Naive thymus-derived CD4-positive, alpha-beta T cell (primary cell): Measurements from ENCODE around the gene AOAH. TPM values are rescaled to one million over a fixed set of nuclear protein-coding genes. Genes with fewer than 3 reads are reported as not detected.

Experiments used
- ATAC-seq: fragments of 150-1000 bp; cut with Tn5 transposase; 2 replicates; pipeline ENCODE4 v1.10.0; 2021; ENCODE audit warnings: mild to moderate bottlenecking, moderate library complexity
- CTCF ChIA-PET: fragments of 350-600 bp; sonication (Branson Sonifier 250); formaldehyde crosslinking; loops from one replicate; lab custom pipeline; 2021; ENCODE audit warnings: antibody characterized with exemption; lab: Charles Lee
- POLR2A ChIA-PET: fragments of 350-600 bp; sonication (Branson Sonifier 250); formaldehyde crosslinking; loops from one replicate; lab custom pipeline; 2021; ENCODE audit warnings: antibody characterized with exemption, inconsistent platforms; lab: Charles Lee
- DNase-seq, 9 donors: peaks; one replicate each; pipeline versions ENCODE4 v3.0.0 to v3.0.0-alpha.2; 2020 to 2022; ENCODE audit warnings: mixed read lengths in 1 of 9
- H3K27ac ChIP-seq: one replicate; pipeline ENCODE4 v1.7.0; 2013; ENCODE audit warnings: mild to moderate bottlenecking, low read depth, low read length, moderate library complexity
- H3K27me3 ChIP-seq, 2 donors: one replicate each; pipeline ENCODE4 v1.7.0; 2013; ENCODE audit warnings: low read length in 2 of 2, mild to moderate bottlenecking in 2 of 2, moderate library complexity in 2 of 2; ENCODE audit not compliant: control insufficient read depth in 2 of 2, insufficient read depth in 2 of 2
- H3K36me3 ChIP-seq, 3 experiments: 1 replicate in 2 of 3; 2 replicates in 1 of 3; pipeline ENCODE4 v1.7.0; 2013; ENCODE audit warnings: low read length in 3 of 3, mild to moderate bottlenecking in 3 of 3, moderate library complexity in 1 of 3; ENCODE audit not compliant: insufficient read depth in 3 of 3, control insufficient read depth in 2 of 3
- H3K4me1 ChIP-seq, 2 donors: one replicate each; pipeline ENCODE4 v1.7.0; 2013; ENCODE audit warnings: low read length in 2 of 2, mild to moderate bottlenecking in 2 of 2, moderate library complexity in 1 of 2; ENCODE audit not compliant: control insufficient read depth in 2 of 2, insufficient read depth in 2 of 2
- H3K4me3 ChIP-seq: 2 replicates; pipeline ENCODE4 v1.7.0; 2013; ENCODE audit warnings: mild to moderate bottlenecking, low read length
- H3K9me3 ChIP-seq, 3 experiments: 1 replicate in 2 of 3; 2 replicates in 1 of 3; pipeline ENCODE4 v1.7.0; 2013; ENCODE audit warnings: low read length in 3 of 3; ENCODE audit not compliant: control insufficient read depth in 2 of 3
- H3K27ac Mint-ChIP-seq, 9 donors: one replicate each; pipeline ENCODE4 v1.8.0; 2020 to 2022; ENCODE audit warnings: mixed read lengths in 9 of 9, mild to moderate bottlenecking in 8 of 9, moderate library complexity in 5 of 9, inconsistent platforms in 2 of 9
- H3K27me3 Mint-ChIP-seq, 5 donors: one replicate each; pipeline ENCODE4 v1.8.0; 2021 to 2022; ENCODE audit warnings: mixed read lengths in 5 of 5, mild to moderate bottlenecking in 1 of 5
- H3K36me3 Mint-ChIP-seq, 5 donors: one replicate each; pipeline ENCODE4 v1.8.0; 2020 to 2022; ENCODE audit warnings: mixed read lengths in 5 of 5, mild to moderate bottlenecking in 3 of 5, inconsistent platforms in 1 of 5
- H3K4me1 Mint-ChIP-seq, 7 donors: one replicate each; pipeline ENCODE4 v1.8.0; 2020 to 2022; ENCODE audit warnings: mixed read lengths in 7 of 7, mild to moderate bottlenecking in 3 of 7, inconsistent platforms in 1 of 7
- H3K4me3 Mint-ChIP-seq, 10 donors: one replicate each; pipeline ENCODE4 v1.8.0; 2020 to 2022; ENCODE audit warnings: mild to moderate bottlenecking in 10 of 10, mixed read lengths in 10 of 10, moderate library complexity in 6 of 10, inconsistent platforms in 2 of 10
- H3K9me3 Mint-ChIP-seq, 11 donors: one replicate each; pipeline ENCODE4 v1.8.0; 2020 to 2022; ENCODE audit warnings: mixed read lengths in 11 of 11, mild to moderate bottlenecking in 4 of 11, inconsistent platforms in 1 of 11, moderate library complexity in 1 of 11
- intact Hi-C, 2 donors: fragments of 100-400 bp; cut with micrococcal nuclease; formaldehyde crosslinking; loops; one replicate each; pipeline ENCODE4 v1.15.1; 2023
- polyA plus RNA-seq, 2 donors: library from polyadenylated mRNA; unstranded; fragments of 300-500 nt; fragmentation: Illumina TruSeq; gene quantifications; one replicate each; pipeline ENCODE4 v1.2.3, GENCODE V29; 2021
- total RNA-seq, 6 experiments: library from RNA in 5 of 6; stranded (reverse) in 5 of 6; gene quantifications; 1 replicate in 5 of 6; 2 replicates in 1 of 6; pipeline ENCODE4 v1.2.3 and lab custom pipeline; 2021 to 2026

Gene AOAH
- total and polyA plus RNA-seq, 7 experiments from 2014 or later = 6.3 to 127 (median 15.5) TPM

- intact Hi-C loops = no loop called here
- no peaks in the 10 kb centered on the region for H3K36me3 ChIP-seq
- peak; percentile 54 for ATAC-seq
- CTCF ChIA-PET = no interaction called here
- Mint-ChIP-seq H3K4me3 (peak overlapping the region in 1 of 10 donors; percentile 4), H3K36me3 (peaks cover 0 to 41% (median 19%) of the 10 kb centered on the region in 5 donors), H3K27me3 (no peaks in the 10 kb centered on the region), H3K9me3 (peaks cover 0 to 3% (median 0%) of the 10 kb centered on the region in 11 donors), H3K4me1 (peaks cover 25 to 58% (median 42%) of the 10 kb centered on the region in 7 donors), H3K27ac (peak overlapping the region in 3 of 9 donors; percentile 12 to 71 (median 21))
- H3K27me3 ChIP-seq = no peaks in the 10 kb centered on the region
- no peaks in the 10 kb centered on the region for H3K9me3 ChIP-seq
- no peak for DNase-seq
- no peak overlapping the region for H3K4me3 ChIP-seq
- peaks cover 0 to 20% of the 10 kb centered on the region in 2 donors for H3K4me1 ChIP-seq
- POLR2A ChIA-PET = interaction anchor here (0.7 to 1.6 kb wide), 3 partner anchors 10 to 39 kb away, joined by 3 to 6 read pairs (median 4); no protein-coding TSS in a partner anchor
- no peak overlapping the region for H3K27ac ChIP-seq
Observed at GRCh38 chr7:36600869-36601530, 123.3 kb downstream of the AOAH start.

GRCh38 chr7:36600314-36600682 is 124.0 kb downstream of the AOAH start:
- POLR2A ChIA-PET = interaction anchor here (0.7 kb wide), 1 partner anchor 38 kb away, joined by 3 read pairs; no protein-coding TSS in a partner anchor
- Mint-ChIP-seq H3K27me3 (no peaks in the 10 kb centered on the region), H3K36me3 (peaks cover 0 to 41% (median 19%) of the 10 kb centered on the region in 5 donors), H3K4me1 (peaks cover 18 to 53% (median 35%) of the 10 kb centered on the region in 7 donors), H3K9me3 (peaks cover 0 to 3% (median 0%) of the 10 kb centered on the region in 11 donors), H3K27ac (peak overlapping the region in 1 of 9 donors; percentile 21), H3K4me3 (no peak overlapping the region)
- Histone ChIP-seq H3K9me3 (no peaks in the 10 kb centered on the region), H3K36me3 (no peaks in the 10 kb centered on the region), H3K27ac (no peak overlapping the region), H3K27me3 (no peaks in the 10 kb centered on the region), H3K4me1 (peaks cover 0 to 13% of the 10 kb centered on the region in 2 donors), H3K4me3 (no peak overlapping the region)
- CTCF ChIA-PET = no interaction called here
- no peak for DNase-seq
- intact Hi-C loops = no loop called here
- ATAC-seq = no peak

GRCh38 chr7:36599645-36600313 is 124.5 kb downstream of the AOAH start:
- DNase-seq = no peak
- Histone ChIP-seq H3K27me3 (no peaks in the 10 kb centered on the region), H3K36me3 (no peaks in the 10 kb centered on the region), H3K27ac (no peak overlapping the region), H3K4me3 (no peak overlapping the region), H3K9me3 (no peaks in the 10 kb centered on the region), H3K4me1 (peaks cover 0 to 8% of the 10 kb centered on the region in 2 donors)
- Mint-ChIP-seq H3K27ac (peak overlapping the region in 2 of 9 donors; percentile 2 to 88), H3K4me3 (no peak overlapping the region), H3K36me3 (peaks cover 0 to 41% (median 19%) of the 10 kb centered on the region in 5 donors), H3K9me3 (peaks cover 0 to under 1% (median 0%) of the 10 kb centered on the region in 11 donors), H3K4me1 (peaks cover 13 to 51% (median 30%) of the 10 kb centered on the region in 7 donors), H3K27me3 (no peaks in the 10 kb centered on the region)
- intact Hi-C loops = no loop called here
- ChIA-PET POLR2A (interaction anchor here (0.7 kb wide), 1 partner anchor 39 kb away, joined by 3 read pairs; no protein-coding TSS in a partner anchor), CTCF (no interaction called here)
- ATAC-seq = no peak

DNA sequence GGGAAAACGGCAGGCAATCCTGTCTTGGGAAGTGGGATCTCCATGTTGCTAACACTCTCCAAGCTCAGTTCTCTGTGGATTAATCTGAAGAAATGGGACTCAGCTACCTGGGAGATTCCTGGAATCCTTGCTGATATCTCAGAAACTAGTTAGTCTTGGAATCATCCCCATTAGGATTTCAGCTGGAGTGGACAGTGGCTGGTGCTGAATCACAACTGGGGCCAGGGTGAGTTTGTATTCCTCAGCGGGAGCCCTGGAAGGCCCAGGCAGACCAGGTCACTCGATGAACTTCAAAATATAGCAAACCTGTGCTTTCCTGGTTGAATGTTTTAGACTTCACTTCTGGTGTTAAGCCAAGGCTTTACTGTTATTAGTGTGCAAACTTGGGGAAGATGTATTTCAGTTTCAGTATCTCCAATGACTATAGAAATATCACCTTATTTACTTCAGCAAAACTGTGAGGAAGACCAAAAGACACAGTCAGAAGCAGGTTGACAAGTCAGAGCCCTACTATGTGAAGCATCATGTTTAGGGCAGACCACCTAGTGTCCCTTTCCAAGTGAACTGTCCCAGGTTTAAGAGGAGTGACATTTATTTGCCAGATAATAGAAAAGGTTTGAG is 126.1 kb downstream of the AOAH start:
- Mint-ChIP-seq H3K36me3 (peaks cover 0 to 53% (median 24%) of the 10 kb centered on the region in 5 donors), H3K27ac (peak overlapping the region in 1 of 9 donors; percentile 21)

DNA sequence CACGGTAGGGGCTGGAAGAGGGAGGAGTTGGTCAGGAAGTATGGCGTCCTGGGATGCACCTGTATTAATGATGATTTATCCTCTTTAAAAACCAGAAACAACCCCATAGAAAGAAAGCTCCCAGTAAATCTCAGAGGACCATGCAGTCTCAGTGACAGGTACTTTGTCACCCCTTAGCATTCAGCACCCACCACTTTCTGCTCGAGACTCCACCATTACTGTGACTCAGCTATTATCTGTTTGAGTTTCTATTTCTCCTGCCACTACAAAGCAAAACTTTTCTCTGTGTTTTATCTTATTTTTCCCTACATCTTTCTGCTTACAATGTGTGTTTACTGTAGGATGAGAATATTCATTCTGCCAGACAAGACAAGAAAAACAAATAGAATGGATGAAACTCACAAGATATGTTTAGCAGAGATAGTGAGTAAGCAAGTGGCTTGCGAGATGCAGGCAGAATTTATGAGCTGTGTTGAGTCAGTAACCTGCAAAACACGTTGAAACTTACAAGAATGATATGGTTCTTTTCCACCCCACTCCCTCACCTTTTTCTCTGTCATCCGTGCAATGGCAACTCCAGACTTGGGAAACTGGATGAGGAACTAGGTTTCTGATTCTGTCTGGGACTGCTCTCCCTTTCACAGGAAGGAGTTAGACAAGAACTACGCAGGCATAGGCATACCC is 127.1 kb downstream of the AOAH start:
- Mint-ChIP-seq H3K4me3 (no peak overlapping the region), H3K9me3 (no peaks in the 10 kb centered on the region), H3K27me3 (no peaks in the 10 kb centered on the region), H3K36me3 (peaks cover 0 to 58% (median 32%) of the 10 kb centered on the region in 5 donors), H3K4me1 (peaks cover 4 to 40% (median 21%) of the 10 kb centered on the region in 7 donors), H3K27ac (peak overlapping the region in 1 of 9 donors; percentile 9)
- Histone ChIP-seq H3K36me3 (no peaks in the 10 kb centered on the region), H3K4me1 (peaks cover 0 to 6% of the 10 kb centered on the region in 2 donors), H3K9me3 (no peaks in the 10 kb centered on the region), H3K27me3 (no peaks in the 10 kb centered on the region), H3K27ac (no peak overlapping the region), H3K4me3 (no peak overlapping the region)
- ATAC-seq (no peak), DNase-seq (no peak)
- CTCF ChIA-PET = interaction anchor here (1.0 kb wide), 1 partner anchor 109 kb away, joined by 3 read pairs; no protein-coding TSS in a partner anchor
- intact Hi-C loops = no loop called here
- POLR2A ChIA-PET = no interaction called here

More for the DNA sequence above, 126.1 kb downstream of the AOAH start:
- Mint-ChIP-seq H3K4me3 (no peak overlapping the region), H3K4me1 (peaks cover 9 to 48% (median 23%) of the 10 kb centered on the region in 7 donors), H3K27me3 (no peaks in the 10 kb centered on the region), H3K9me3 (no peaks in the 10 kb centered on the region)
- DNase-seq = no peak
- H3K4me3 ChIP-seq = no peak overlapping the region
- no peaks in the 10 kb centered on the region for H3K27me3 ChIP-seq
- H3K36me3 ChIP-seq = no peaks in the 10 kb centered on the region
- H3K27ac ChIP-seq = no peak overlapping the region
- POLR2A ChIA-PET = no interaction called here
- CTCF ChIA-PET = interaction anchor here (1.0 kb wide), 1 partner anchor 110 kb away, joined by 3 read pairs; no protein-coding TSS in a partner anchor
- ATAC-seq = no peak
- intact Hi-C loops = no loop called here
- H3K9me3 ChIP-seq = no peaks in the 10 kb centered on the region
- peaks cover 0 to 6% of the 10 kb centered on the region in 2 donors for H3K4me1 ChIP-seq

DNA sequence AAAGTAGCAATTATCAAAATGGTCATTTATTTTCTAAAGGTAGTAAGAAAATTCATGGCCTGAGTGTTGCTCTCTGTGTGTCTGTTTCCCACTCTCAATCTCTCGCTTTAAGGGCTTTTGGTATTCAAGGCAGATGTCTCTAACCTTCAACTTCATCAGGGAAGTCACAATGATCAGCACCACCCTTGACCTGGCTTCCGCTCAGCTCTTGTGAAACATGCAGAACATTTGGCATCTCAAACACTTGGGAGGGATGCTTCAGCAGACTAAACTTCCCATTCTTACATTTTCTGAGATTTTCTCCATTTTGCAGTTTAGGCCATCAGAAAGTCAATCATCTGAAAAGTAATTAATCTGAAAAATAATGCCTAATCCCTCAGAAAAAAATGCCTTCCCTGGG is 129.8 kb downstream of the AOAH start:
- ATAC-seq (no peak), DNase-seq (no peak)
- H3K9me3 ChIP-seq = no peaks in the 10 kb centered on the region
- Mint-ChIP-seq H3K4me3 (no peak overlapping the region), H3K27me3 (no peaks in the 10 kb centered on the region), H3K4me1 (peaks cover 0 to 16% (median 0%) of the 10 kb centered on the region in 7 donors), H3K27ac (no peak overlapping the region), H3K9me3 (peaks cover 0 to 3% (median 0%) of the 10 kb centered on the region in 11 donors), H3K36me3 (peaks cover 5 to 62% (median 37%) of the 10 kb centered on the region in 5 donors)
- H3K4me1 ChIP-seq = no peaks in the 10 kb centered on the region
- ChIA-PET POLR2A (interaction anchor here (1.3 kb wide), 1 partner anchor 27 kb away, joined by 3 read pairs; no protein-coding TSS in a partner anchor), CTCF (interaction anchor here (0.6 kb wide), 1 partner anchor 153 kb away, joined by 3 read pairs; no protein-coding TSS in a partner anchor)
- intact Hi-C loops = no loop called here
- H3K27ac ChIP-seq = no peak overlapping the region
- no peaks in the 10 kb centered on the region for H3K36me3 ChIP-seq
- no peaks in the 10 kb centered on the region for H3K27me3 ChIP-seq
- no peak overlapping the region for H3K4me3 ChIP-seq
